Mammary epithelial cell (primary cell): ENCODE measurements around the gene SIL1.

ENCODE experiments used
- EZH2 ChIP-seq: IDR thresholded peaks from 2 replicates; pipeline ENCODE4 v1.6.1; 2012; ENCODE audit warnings: low read length, inconsistent platforms, borderline replicate concordance
- TF ChIP-seq, protein P1 (sequence below), 2 donors: IDR thresholded peaks in 1 of 2; conservative IDR thresholded peaks in 1 of 2; 2 replicates each; pipeline ENCODE4 v1.5.1; 2011 to 2012; ENCODE audit warnings: inconsistent platforms in 2 of 2, low read length in 2 of 2, mild to moderate bottlenecking in 2 of 2, control low read depth in 1 of 2, low read depth in 1 of 2; ENCODE audit not compliant: insufficient read depth in 1 of 2; ENCODE audit errors: extremely low read depth in 1 of 2

DNA sequence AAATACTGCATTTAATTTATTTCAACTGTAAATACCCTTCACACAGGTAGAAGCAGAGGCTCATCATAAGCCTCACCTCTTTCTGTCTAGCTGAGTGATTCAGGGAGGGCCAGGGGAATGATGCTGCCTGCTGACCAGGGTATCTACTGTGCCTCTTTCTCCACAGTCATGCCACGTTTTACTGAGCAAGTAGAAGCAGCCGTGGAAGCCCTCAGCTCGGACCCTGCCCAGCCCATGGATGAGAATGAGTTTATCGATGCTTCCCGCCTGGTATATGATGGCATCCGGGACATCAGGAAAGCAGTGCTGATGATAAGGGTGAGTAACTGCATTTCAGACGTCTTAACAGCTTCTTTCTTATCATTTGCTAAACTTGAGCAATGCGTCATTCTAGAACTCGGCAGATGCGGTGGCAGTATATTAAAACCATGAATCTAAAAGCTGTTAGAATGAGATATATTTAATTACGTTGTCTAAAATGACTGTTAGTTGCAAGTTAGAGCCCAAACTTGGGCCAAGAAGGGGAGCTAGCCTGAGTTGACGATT lies 273.0 kb downstream of the SIL1 start:
- TF ChIP-seq EZH2: no peak
- TF ChIP-seq, protein P1, sequence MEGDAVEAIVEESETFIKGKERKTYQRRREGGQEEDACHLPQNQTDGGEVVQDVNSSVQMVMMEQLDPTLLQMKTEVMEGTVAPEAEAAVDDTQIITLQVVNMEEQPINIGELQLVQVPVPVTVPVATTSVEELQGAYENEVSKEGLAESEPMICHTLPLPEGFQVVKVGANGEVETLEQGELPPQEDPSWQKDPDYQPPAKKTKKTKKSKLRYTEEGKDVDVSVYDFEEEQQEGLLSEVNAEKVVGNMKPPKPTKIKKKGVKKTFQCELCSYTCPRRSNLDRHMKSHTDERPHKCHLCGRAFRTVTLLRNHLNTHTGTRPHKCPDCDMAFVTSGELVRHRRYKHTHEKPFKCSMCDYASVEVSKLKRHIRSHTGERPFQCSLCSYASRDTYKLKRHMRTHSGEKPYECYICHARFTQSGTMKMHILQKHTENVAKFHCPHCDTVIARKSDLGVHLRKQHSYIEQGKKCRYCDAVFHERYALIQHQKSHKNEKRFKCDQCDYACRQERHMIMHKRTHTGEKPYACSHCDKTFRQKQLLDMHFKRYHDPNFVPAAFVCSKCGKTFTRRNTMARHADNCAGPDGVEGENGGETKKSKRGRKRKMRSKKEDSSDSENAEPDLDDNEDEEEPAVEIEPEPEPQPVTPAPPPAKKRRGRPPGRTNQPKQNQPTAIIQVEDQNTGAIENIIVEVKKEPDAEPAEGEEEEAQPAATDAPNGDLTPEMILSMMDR (conservative IDR thresholded peaks at IDR 0.05 in 1 of 2, IDR thresholded peaks at IDR 0.05 in 1 of 2; ENCODE audit: extremely low read depth in 1 of 2, insufficient read depth in 1 of 2, low read depth in 1 of 2, low read length in 2 of 2): no peak
